Nephron (organoid): ENCODE measurements around the gene SLCO1B3.
"Not testable (repeated sequence)": the region's sequence is repeated elsewhere in the genome, so short reads cannot be mapped to it uniquely, and the experiment has no call there.

Source experiments
- H3K27ac Mint-ChIP-seq, 3 experiments: 2 replicates each; pipeline ENCODE4 v1.8.0; 2020; ENCODE audit warnings: mixed read lengths in 3 of 3, mild to moderate bottlenecking in 2 of 3, moderate library complexity in 1 of 3
- H3K27me3 Mint-ChIP-seq: 2 replicates; pipeline ENCODE4 v1.8.0; 2021; ENCODE audit warnings: low read depth, mild to moderate bottlenecking, moderate library complexity, mixed read lengths
- H3K36me3 Mint-ChIP-seq: 2 replicates; pipeline ENCODE4 v1.8.0; 2020; ENCODE audit warnings: low read depth, mixed read lengths
- H3K4me1 Mint-ChIP-seq: 2 replicates; pipeline ENCODE4 v1.8.0; 2020; ENCODE audit warnings: mixed read lengths
- H3K4me3 Mint-ChIP-seq, 3 experiments: 2 replicates each; pipeline ENCODE4 v1.8.0; 2020; ENCODE audit warnings: mild to moderate bottlenecking in 3 of 3, mixed read lengths in 3 of 3, moderate library complexity in 2 of 3
- H3K9me3 Mint-ChIP-seq: 2 replicates; pipeline ENCODE4 v1.8.0; 2020; ENCODE audit warnings: mixed read lengths
- TF ChIP-seq, protein P1 (sequence below), 3 experiments: fragments of 200-600 bp; sonication (generic); IDR thresholded peaks; one replicate each; pipeline ENCODE4 v1.5.0; 2021; ENCODE audit warnings: antibody characterized with exemption in 3 of 3; ENCODE audit not compliant: unreplicated experiment in 3 of 3

The SLCO1B3 gene, protein sequence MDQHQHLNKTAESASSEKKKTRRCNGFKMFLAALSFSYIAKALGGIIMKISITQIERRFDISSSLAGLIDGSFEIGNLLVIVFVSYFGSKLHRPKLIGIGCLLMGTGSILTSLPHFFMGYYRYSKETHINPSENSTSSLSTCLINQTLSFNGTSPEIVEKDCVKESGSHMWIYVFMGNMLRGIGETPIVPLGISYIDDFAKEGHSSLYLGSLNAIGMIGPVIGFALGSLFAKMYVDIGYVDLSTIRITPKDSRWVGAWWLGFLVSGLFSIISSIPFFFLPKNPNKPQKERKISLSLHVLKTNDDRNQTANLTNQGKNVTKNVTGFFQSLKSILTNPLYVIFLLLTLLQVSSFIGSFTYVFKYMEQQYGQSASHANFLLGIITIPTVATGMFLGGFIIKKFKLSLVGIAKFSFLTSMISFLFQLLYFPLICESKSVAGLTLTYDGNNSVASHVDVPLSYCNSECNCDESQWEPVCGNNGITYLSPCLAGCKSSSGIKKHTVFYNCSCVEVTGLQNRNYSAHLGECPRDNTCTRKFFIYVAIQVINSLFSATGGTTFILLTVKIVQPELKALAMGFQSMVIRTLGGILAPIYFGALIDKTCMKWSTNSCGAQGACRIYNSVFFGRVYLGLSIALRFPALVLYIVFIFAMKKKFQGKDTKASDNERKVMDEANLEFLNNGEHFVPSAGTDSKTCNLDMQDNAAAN

DNA sequence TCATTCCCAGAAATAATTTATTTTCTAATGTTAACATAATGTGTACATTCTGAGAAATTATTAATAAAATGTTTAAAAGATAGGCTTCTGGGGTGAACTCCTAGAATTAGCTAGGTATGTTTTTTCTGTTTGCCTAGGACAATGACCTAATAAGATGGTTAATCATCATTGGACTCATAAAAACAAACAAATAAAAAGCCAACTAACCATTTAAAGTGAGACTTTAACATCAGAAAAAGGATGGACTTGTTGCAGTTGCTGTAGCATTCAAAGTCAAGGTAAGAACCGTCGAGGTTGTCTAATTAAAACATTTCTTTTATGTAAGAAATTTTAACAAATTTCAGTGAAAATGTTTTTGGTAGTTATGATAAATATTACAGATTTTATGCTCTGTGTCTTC lies at the start of gene SLCO1B3:
TSS of gene SLCO1B3 (plus strand) at position 219 of the 400 bp plus-strand sequence. CDS start 5,034 bp downstream, outside the sequence.
- Mint-ChIP-seq H3K4me1 (no peaks in the 10 kb centered on the region), H3K27me3 (no peaks in the 10 kb centered on the region), H3K36me3 (no peaks in the 10 kb centered on the region), H3K9me3 (no peaks in the 10 kb centered on the region), H3K27ac (no peak within 1 kb of the TSS), H3K4me3 (no peak within 1 kb of the TSS)
- TF ChIP-seq, protein P1, sequence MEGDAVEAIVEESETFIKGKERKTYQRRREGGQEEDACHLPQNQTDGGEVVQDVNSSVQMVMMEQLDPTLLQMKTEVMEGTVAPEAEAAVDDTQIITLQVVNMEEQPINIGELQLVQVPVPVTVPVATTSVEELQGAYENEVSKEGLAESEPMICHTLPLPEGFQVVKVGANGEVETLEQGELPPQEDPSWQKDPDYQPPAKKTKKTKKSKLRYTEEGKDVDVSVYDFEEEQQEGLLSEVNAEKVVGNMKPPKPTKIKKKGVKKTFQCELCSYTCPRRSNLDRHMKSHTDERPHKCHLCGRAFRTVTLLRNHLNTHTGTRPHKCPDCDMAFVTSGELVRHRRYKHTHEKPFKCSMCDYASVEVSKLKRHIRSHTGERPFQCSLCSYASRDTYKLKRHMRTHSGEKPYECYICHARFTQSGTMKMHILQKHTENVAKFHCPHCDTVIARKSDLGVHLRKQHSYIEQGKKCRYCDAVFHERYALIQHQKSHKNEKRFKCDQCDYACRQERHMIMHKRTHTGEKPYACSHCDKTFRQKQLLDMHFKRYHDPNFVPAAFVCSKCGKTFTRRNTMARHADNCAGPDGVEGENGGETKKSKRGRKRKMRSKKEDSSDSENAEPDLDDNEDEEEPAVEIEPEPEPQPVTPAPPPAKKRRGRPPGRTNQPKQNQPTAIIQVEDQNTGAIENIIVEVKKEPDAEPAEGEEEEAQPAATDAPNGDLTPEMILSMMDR (IDR thresholded peaks at IDR 0.05; ENCODE audit: unreplicated experiment in 3 of 3), result no peak

DNA sequence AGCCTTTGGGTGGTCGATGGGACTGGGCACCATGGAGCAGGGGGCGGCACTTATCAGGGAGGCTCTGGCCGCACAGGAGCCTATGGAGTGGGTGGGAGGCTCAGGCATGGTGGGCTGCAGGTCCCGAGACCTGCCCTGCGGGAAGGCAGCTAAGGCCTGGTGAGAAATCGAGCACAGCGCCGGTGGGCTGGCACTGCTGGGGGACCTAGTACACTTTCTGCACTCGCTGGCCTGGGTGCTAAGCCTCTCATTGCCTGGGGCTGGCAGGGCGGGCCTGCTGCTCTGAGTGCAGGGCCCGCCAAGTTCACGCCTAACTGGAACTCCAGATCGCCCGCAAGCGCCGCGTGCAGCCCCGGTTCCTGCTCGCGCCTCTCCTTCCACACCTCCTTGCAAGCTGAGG lies 33.1 kb upstream of the SLCO1B3 start:
- H3K27ac Mint-ChIP-seq, result no peak overlapping the region
- TF ChIP-seq, protein P1 (IDR thresholded peaks at IDR 0.05; ENCODE audit: unreplicated experiment in 3 of 3), result no peak
- no peaks in the 10 kb centered on the region for H3K4me1 Mint-ChIP-seq
- peaks cover 19% of the 10 kb centered on the region for H3K9me3 Mint-ChIP-seq
- no peak overlapping the region for H3K4me3 Mint-ChIP-seq
- no peaks in the 10 kb centered on the region for H3K36me3 Mint-ChIP-seq
- no peaks in the 10 kb centered on the region for H3K27me3 Mint-ChIP-seq

DNA sequence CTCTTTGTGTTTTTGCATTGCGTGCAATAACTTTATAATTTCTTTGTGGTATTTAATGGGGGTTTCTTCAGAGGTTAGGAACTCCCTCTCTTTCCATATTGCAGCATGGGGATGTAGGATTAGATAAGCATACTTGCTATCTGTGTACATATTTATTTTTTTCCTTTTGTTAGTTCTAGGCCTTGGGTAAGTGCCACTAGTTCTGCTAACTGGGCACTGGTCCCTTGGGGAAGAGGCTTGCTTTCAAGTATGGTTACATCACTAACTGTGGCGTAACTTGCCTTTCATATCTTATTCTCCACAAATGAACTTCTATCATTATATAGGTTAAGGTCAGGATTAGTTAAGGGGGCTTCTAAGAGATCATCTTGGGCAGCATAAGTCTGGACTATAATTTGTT lies 31.5 kb upstream of the SLCO1B3 start:
- H3K27me3 Mint-ChIP-seq, result no peaks in the 10 kb centered on the region
- TF ChIP-seq, protein P1 (IDR thresholded peaks at IDR 0.05; ENCODE audit: unreplicated experiment in 3 of 3), result no peak
- H3K36me3 Mint-ChIP-seq, result no peaks in the 10 kb centered on the region
- H3K9me3 Mint-ChIP-seq, result peaks cover 17% of the 10 kb centered on the region
- no peaks in the 10 kb centered on the region for H3K4me1 Mint-ChIP-seq
- no peak overlapping the region for H3K4me3 Mint-ChIP-seq
- no peak overlapping the region for H3K27ac Mint-ChIP-seq

DNA sequence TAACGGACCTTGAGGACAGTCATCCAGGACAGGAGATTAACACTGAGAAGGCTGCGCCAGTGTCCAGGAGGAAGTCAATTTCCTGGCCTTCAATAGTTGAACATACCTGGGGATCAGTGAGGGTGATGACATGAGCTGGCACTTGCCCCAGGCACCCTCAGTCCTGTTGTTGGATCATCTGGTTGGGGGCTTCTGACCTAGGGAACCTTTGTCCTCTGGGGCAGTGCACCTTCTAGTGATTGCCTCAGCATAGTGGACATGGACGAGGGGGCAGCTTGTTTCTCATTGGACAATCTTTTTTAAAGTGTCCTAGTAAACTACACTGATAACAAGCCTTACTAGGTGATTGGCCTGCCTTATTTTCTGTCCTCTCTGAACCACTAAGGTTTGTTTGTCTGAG lies 30.5 kb upstream of the SLCO1B3 start:
- not testable (repeated sequence) for H3K27me3 Mint-ChIP-seq, H3K4me1 Mint-ChIP-seq, H3K4me3 Mint-ChIP-seq, H3K36me3 Mint-ChIP-seq, H3K27ac Mint-ChIP-seq
- peaks cover 17% of the 10 kb centered on the region for H3K9me3 Mint-ChIP-seq

DNA sequence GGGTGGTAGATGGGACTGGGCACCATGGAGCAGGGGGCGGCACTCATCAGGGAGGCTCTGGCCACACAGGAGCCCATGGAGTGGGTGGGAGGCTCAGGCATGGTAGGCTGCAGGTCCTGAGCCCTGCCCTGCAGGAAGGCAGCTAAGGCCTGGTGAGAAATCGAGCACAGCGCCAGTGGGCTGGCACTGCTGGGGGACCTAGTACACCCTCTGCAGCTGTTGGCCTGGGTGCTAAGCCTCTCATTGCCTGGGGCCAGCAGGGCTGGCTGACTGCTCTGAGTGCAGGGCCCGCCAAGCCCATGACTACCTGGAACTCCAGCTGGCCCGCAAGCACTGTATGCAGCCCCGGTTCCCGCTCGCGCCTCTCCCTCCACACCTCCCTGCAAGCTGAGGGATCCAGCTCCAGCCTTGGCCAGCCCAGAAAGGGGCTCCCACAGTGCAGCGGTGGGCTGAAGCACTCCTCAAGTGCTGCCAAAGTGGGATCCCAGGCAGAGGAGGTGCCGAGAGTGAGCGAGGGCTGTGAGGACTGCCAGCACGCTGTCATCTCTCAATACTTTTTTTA lies 26.6 kb upstream of the SLCO1B3 start:
- not testable (repeated sequence) for H3K36me3 Mint-ChIP-seq, H3K27ac Mint-ChIP-seq, H3K9me3 Mint-ChIP-seq, H3K27me3 Mint-ChIP-seq, H3K4me3 Mint-ChIP-seq, H3K4me1 Mint-ChIP-seq

DNA sequence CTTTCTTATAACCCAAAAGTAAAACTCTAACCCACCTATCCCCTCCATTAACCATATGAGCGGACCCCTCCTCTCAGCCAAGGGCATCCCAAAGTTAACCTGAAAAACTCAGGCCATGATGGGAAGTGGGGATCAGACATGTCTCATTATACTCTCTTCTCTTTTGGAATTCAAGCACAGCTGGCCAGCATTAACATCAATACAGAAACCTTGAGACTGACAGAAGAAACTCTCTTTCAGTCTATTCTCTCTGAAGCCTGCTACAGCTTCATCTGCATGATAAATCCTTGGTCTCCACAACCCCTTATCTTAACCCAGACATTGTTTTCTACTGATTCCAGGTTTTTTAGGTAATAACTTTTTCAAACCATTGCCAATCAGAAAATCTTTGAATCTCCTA lies 17.5 kb upstream of the SLCO1B3 start:
- Mint-ChIP-seq H3K9me3 (no peaks in the 10 kb centered on the region), H3K4me1 (no peaks in the 10 kb centered on the region), H3K27me3 (no peaks in the 10 kb centered on the region), H3K27ac (no peak overlapping the region), H3K4me3 (no peak overlapping the region), H3K36me3 (no peaks in the 10 kb centered on the region)
- TF ChIP-seq, protein P1 (IDR thresholded peaks at IDR 0.05; ENCODE audit: unreplicated experiment in 3 of 3), result no peak
